Immature natural killer cell (primary cell): ENCODE data around the gene TACR2. TPM values are rescaled to one million over a fixed set of nuclear protein-coding genes. Genes with fewer than 3 reads are reported as not detected.

Source experiments
- DNase-seq, 3 donors: peaks; one replicate each; pipeline ENCODE4 v3.0.0; 2022; ENCODE audit warnings: mixed read lengths in 1 of 3
- H3K27ac Mint-ChIP-seq, 6 donors: one replicate each; pipeline ENCODE4 v1.8.0; 2020; ENCODE audit warnings: mixed read lengths in 6 of 6, mild to moderate bottlenecking in 5 of 6, inconsistent platforms in 4 of 6, moderate library complexity in 3 of 6
- H3K27me3 Mint-ChIP-seq, 3 donors: one replicate each; pipeline ENCODE4 v1.8.0; 2020 to 2021; ENCODE audit warnings: low read depth in 3 of 3, mild to moderate bottlenecking in 3 of 3, mixed read lengths in 3 of 3, moderate library complexity in 3 of 3, inconsistent platforms in 1 of 3
- H3K36me3 Mint-ChIP-seq, 3 donors: one replicate each; pipeline ENCODE4 v1.8.0; 2020; ENCODE audit warnings: mixed read lengths in 3 of 3, inconsistent platforms in 2 of 3, mild to moderate bottlenecking in 2 of 3
- H3K4me1 Mint-ChIP-seq, 2 donors: one replicate each; pipeline ENCODE4 v1.8.0; 2020; ENCODE audit warnings: inconsistent platforms in 2 of 2, mild to moderate bottlenecking in 2 of 2, mixed read lengths in 2 of 2, moderate library complexity in 1 of 2
- H3K4me3 Mint-ChIP-seq, 5 donors: one replicate each; pipeline ENCODE4 v1.8.0; 2020; ENCODE audit warnings: mild to moderate bottlenecking in 5 of 5, mixed read lengths in 5 of 5, inconsistent platforms in 3 of 5, moderate library complexity in 3 of 5
- H3K9me3 Mint-ChIP-seq, 6 donors: one replicate each; pipeline ENCODE4 v1.8.0; 2020; ENCODE audit warnings: mild to moderate bottlenecking in 6 of 6, mixed read lengths in 6 of 6, inconsistent platforms in 4 of 6, moderate library complexity in 3 of 6
- polyA plus RNA-seq, 3 donors: library from polyadenylated mRNA; unstranded; fragments of 300-500 nt; fragmentation: Illumina TruSeq; gene quantifications; one replicate each; pipeline ENCODE4 v1.2.3, GENCODE V29; 2021

The TACR2 gene
- polyA plus RNA-seq, 3 donors from 2014 or later = 0.22 to 0.96 (median 0.26) TPM

- Mint-ChIP-seq H3K9me3 (no peaks in the 10 kb centered on the region), H3K36me3 (no peaks in the 10 kb centered on the region), H3K4me3 (no peak overlapping the region), H3K27ac (peak overlapping the region in 3 of 6 donors; percentile 23 to 82 (median 71)), H3K27me3 (peaks cover 3 to 9% (median 8%) of the 10 kb centered on the region in 3 donors), H3K4me1 (peaks cover 19% of the 10 kb centered on the region in 2 donors)
- no peak for DNase-seq
Observed at GRCh38 chr10:69409968-69410367, 6.8 kb downstream of the TACR2 start.

GRCh38 chr10:69409176-69409495 is 7.6 kb downstream of the TACR2 start:
- Mint-ChIP-seq H3K27ac (peak overlapping the region; percentile 64 to 90 (median 85)), H3K4me3 (peak overlapping the region in 2 of 5 donors; percentile 4 to 72), H3K27me3 (peaks cover 0 to 9% (median 8%) of the 10 kb centered on the region in 3 donors), H3K36me3 (peaks cover 0 to 4% (median 0%) of the 10 kb centered on the region in 3 donors), H3K9me3 (no peaks in the 10 kb centered on the region), H3K4me1 (peaks cover 19% of the 10 kb centered on the region in 2 donors)
- no peak for DNase-seq

GRCh38 chr10:69408318-69409175 is 8.2 kb downstream of the TACR2 start:
- no peaks in the 10 kb centered on the region for H3K9me3 Mint-ChIP-seq
- H3K27ac Mint-ChIP-seq = peak overlapping the region; percentile 64 to 95 (median 88)
- peak overlapping the region; percentile 81 to 88 (median 84) for H3K4me3 Mint-ChIP-seq
- H3K4me1 Mint-ChIP-seq = peaks cover 19% of the 10 kb centered on the region in 2 donors
- H3K36me3 Mint-ChIP-seq = peaks cover 0 to 4% (median 0%) of the 10 kb centered on the region in 3 donors
- peak; percentile 87 to 92 (median 91) for DNase-seq
- peaks cover 0 to 9% (median 8%) of the 10 kb centered on the region in 3 donors for H3K27me3 Mint-ChIP-seq

- Mint-ChIP-seq H3K36me3 (peaks cover 0 to 4% (median 0%) of the 10 kb centered on the region in 3 donors), H3K4me1 (peaks cover 17 to 19% of the 10 kb centered on the region in 2 donors), H3K27me3 (peaks cover 0 to 9% (median 8%) of the 10 kb centered on the region in 3 donors), H3K9me3 (no peaks in the 10 kb centered on the region), H3K27ac (peak overlapping the region in 2 of 6 donors; percentile 82 to 89), H3K4me3 (peak overlapping the region in 2 of 5 donors; percentile 84 to 88)
- no peak for DNase-seq
Observed at GRCh38 chr10:69407621-69408301, 9.0 kb downstream of the TACR2 start.

- Mint-ChIP-seq H3K27me3 (peaks cover 0 to 9% (median 8%) of the 10 kb centered on the region in 3 donors), H3K27ac (peak overlapping the region in 2 of 6 donors; percentile 16 to 77), H3K36me3 (peaks cover 0 to 6% (median 0%) of the 10 kb centered on the region in 3 donors), H3K4me3 (no peak overlapping the region), H3K4me1 (peaks cover 17 to 19% of the 10 kb centered on the region in 2 donors), H3K9me3 (no peaks in the 10 kb centered on the region)
- no peak for DNase-seq
Observed at GRCh38 chr10:69406816-69407580, 9.7 kb downstream of the TACR2 start.

- H3K36me3 Mint-ChIP-seq = peaks cover 0 to 11% (median 5%) of the 10 kb centered on the region in 3 donors
- peak overlapping the region in 3 of 6 donors; percentile 8 to 77 (median 16) for H3K27ac Mint-ChIP-seq
- H3K4me1 Mint-ChIP-seq = peaks cover 17 to 19% of the 10 kb centered on the region in 2 donors
- no peak overlapping the region for H3K4me3 Mint-ChIP-seq
- DNase-seq = no peak
- no peaks in the 10 kb centered on the region for H3K9me3 Mint-ChIP-seq
- H3K27me3 Mint-ChIP-seq = peaks cover 0 to 9% (median 8%) of the 10 kb centered on the region in 3 donors
Observed at GRCh38 chr10:69406302-69406811, 10.4 kb downstream of the TACR2 start.

- H3K27me3 Mint-ChIP-seq = peaks cover 0 to 9% (median 8%) of the 10 kb centered on the region in 3 donors
- DNase-seq = no peak
- no peaks in the 10 kb centered on the region for H3K9me3 Mint-ChIP-seq
- H3K4me3 Mint-ChIP-seq = no peak overlapping the region
- H3K27ac Mint-ChIP-seq = no peak overlapping the region
- peaks cover 17 to 19% of the 10 kb centered on the region in 2 donors for H3K4me1 Mint-ChIP-seq
- peaks cover 0 to 20% (median 6%) of the 10 kb centered on the region in 3 donors for H3K36me3 Mint-ChIP-seq
Observed at GRCh38 chr10:69405221-69405620, 11.5 kb downstream of the TACR2 start.

- Mint-ChIP-seq H3K4me1 (peaks cover 17 to 19% of the 10 kb centered on the region in 2 donors), H3K36me3 (peaks cover 0 to 20% (median 6%) of the 10 kb centered on the region in 3 donors), H3K4me3 (no peak overlapping the region), H3K9me3 (no peaks in the 10 kb centered on the region), H3K27ac (no peak overlapping the region), H3K27me3 (peaks cover 0 to 9% (median 8%) of the 10 kb centered on the region in 3 donors)
- no peak for DNase-seq
Observed at GRCh38 chr10:69404786-69405185, 11.9 kb downstream of the TACR2 start.

- H3K36me3 Mint-ChIP-seq = peaks cover 0 to 28% (median 6%) of the 10 kb centered on the region in 3 donors
- H3K4me1 Mint-ChIP-seq = peaks cover 7 to 10% of the 10 kb centered on the region in 2 donors
- peaks cover 0 to 2% (median 0%) of the 10 kb centered on the region in 6 donors for H3K9me3 Mint-ChIP-seq
- peaks cover 0 to 9% (median 8%) of the 10 kb centered on the region in 3 donors for H3K27me3 Mint-ChIP-seq
- H3K4me3 Mint-ChIP-seq = no peak overlapping the region
- no peak for DNase-seq
- H3K27ac Mint-ChIP-seq = no peak overlapping the region
Observed at GRCh38 chr10:69403519-69403918, 13.2 kb downstream of the TACR2 start.

GRCh38 chr10:69403066-69403465 is 13.7 kb downstream of the TACR2 start:
- peaks cover 0 to 28% (median 6%) of the 10 kb centered on the region in 3 donors for H3K36me3 Mint-ChIP-seq
- H3K27ac Mint-ChIP-seq = no peak overlapping the region
- DNase-seq = no peak
- H3K4me3 Mint-ChIP-seq = no peak overlapping the region
- H3K4me1 Mint-ChIP-seq = peaks cover 3 to 6% of the 10 kb centered on the region in 2 donors
- H3K27me3 Mint-ChIP-seq = peaks cover 0 to 7% (median 4%) of the 10 kb centered on the region in 3 donors
- peaks cover 0 to 2% (median 0%) of the 10 kb centered on the region in 6 donors for H3K9me3 Mint-ChIP-seq

GRCh38 chr10:69402386-69402785 is 14.3 kb downstream of the TACR2 start:
- no peak for DNase-seq
- Mint-ChIP-seq H3K36me3 (peaks cover 0 to 28% (median 6%) of the 10 kb centered on the region in 3 donors), H3K4me1 (peaks cover 0 to 1% of the 10 kb centered on the region in 2 donors), H3K27me3 (peaks cover 0 to 4% (median 3%) of the 10 kb centered on the region in 3 donors), H3K9me3 (peaks cover 0 to 2% (median 0%) of the 10 kb centered on the region in 6 donors), H3K27ac (no peak overlapping the region), H3K4me3 (no peak overlapping the region)

GRCh38 chr10:69401416-69401815 is 15.3 kb downstream of the TACR2 start:
- no peak for DNase-seq
- H3K36me3 Mint-ChIP-seq = peaks cover 0 to 33% (median 6%) of the 10 kb centered on the region in 3 donors

GRCh38 chr10:69400936-69401335 is 15.8 kb downstream of the TACR2 start:
- Mint-ChIP-seq H3K9me3 (peaks cover 0 to 2% (median 0%) of the 10 kb centered on the region in 6 donors), H3K36me3 (peaks cover 0 to 33% (median 6%) of the 10 kb centered on the region in 3 donors), H3K27me3 (peaks cover 0 to 4% (median 0%) of the 10 kb centered on the region in 3 donors), H3K4me3 (no peak overlapping the region), H3K4me1 (no peaks in the 10 kb centered on the region), H3K27ac (no peak overlapping the region)
- no peak for DNase-seq

More at GRCh38 chr10:69401416-69401815, 15.3 kb downstream of the TACR2 start:
- peaks cover 0 to 2% (median 0%) of the 10 kb centered on the region in 6 donors for H3K9me3 Mint-ChIP-seq
- peaks cover 0 to 4% (median 0%) of the 10 kb centered on the region in 3 donors for H3K27me3 Mint-ChIP-seq
- no peak overlapping the region for H3K4me3 Mint-ChIP-seq
- no peaks in the 10 kb centered on the region for H3K4me1 Mint-ChIP-seq
- H3K27ac Mint-ChIP-seq = no peak overlapping the region
